Measurements from ENCODE around the gene TBCA. TPM values are rescaled to one million over a fixed set of nuclear protein-coding genes. Genes with fewer than 3 reads are reported as not detected.

Gene TBCA
- total and polyA plus RNA-seq, 2 donors (not counting 3 experiments of a cell fraction or from before 2014, with no cell fraction given), result 48.2 to 206 TPM

- POLR2A ChIA-PET, result no interaction called here
- FAIRE-seq, result no peak
- Histone ChIP-seq H3K4me3 (replicated peaks in 1 of 3; ENCODE audit: insufficient read depth in 1 of 3, low read depth in 1 of 3, low read length in 3 of 3) (no peak overlapping the region), H3K79me2 (ENCODE audit: control insufficient read depth, insufficient read depth, low read length) (no peaks in the 10 kb centered on the region), H3K36me3 (ENCODE audit: control insufficient read depth in 2 of 2, extremely low read depth in 1 of 2, insufficient read depth in 2 of 2, low read length in 2 of 2) (no peaks in the 10 kb centered on the region), H3K9ac (replicated peaks; ENCODE audit: extremely low read depth, insufficient read depth, low read length) (no peak overlapping the region), H2AFZ (ENCODE audit: low read depth, low read length) (no peak overlapping the region), H3K9me1 (replicated peaks; ENCODE audit: control insufficient read depth, extremely low read depth, insufficient read depth, low read length) (no peaks in the 10 kb centered on the region), H3K4me1 (ENCODE audit: control insufficient read depth, extremely low read depth, insufficient read depth, low read length) (peaks cover 2% of the 10 kb centered on the region), H3K4me2 (ENCODE audit: insufficient read depth, low read length) (no peak overlapping the region), H3K27me3 (ENCODE audit: control insufficient read depth in 2 of 2, insufficient read depth in 2 of 2, low read length in 2 of 2) (peaks cover 18 to 50% of the 10 kb centered on the region in 2 experiments), H3K9me3 (replicated peaks; ENCODE audit: control insufficient read depth, insufficient read depth, low read length) (no peaks in the 10 kb centered on the region), H4K20me1 (replicated peaks; ENCODE audit: control insufficient read depth, extremely low read depth, insufficient read depth, low read length) (no peaks in the 10 kb centered on the region), H3K27ac (ENCODE audit: insufficient read depth, low read depth, low read length) (no peak overlapping the region)
- CTCF ChIA-PET, result no interaction called here
- intact Hi-C loops (cut with micrococcal nuclease) (no loop called here), dilution Hi-C loops (cut with MboI; ENCODE audit: extremely low pct_ligation_motif_present, low sequenced_read_pairs) (no loop called here)
- DNase-seq (ENCODE audit: low read depth, low spot score), result no peak
- TF ChIP-seq EZH2 (IDR thresholded peaks at IDR 0.05; ENCODE audit: borderline replicate concordance, low read depth, low read length, severe bottlenecking) (no peak), POLR2AphosphoS5 (IDR thresholded peaks at IDR 0.05; ENCODE audit: insufficient read depth, low read depth, low read length) (no peak), JUN (IDR thresholded peaks at IDR 0.05; ENCODE audit: borderline replicate concordance, insufficient read depth, insufficient read length, low read depth) (no peak), CTCF (IDR thresholded peaks at IDR 0.05; ENCODE audit: extremely low read depth in 1 of 2, insufficient read depth in 1 of 2, low read depth in 1 of 2, low read length in 2 of 2) (no peak)
- BruUV-seq (replicated peaks), result no TSS peak
These were observed 21.0 kb upstream of the TBCA start for GRCh38 chr5:77797136-77797535.

GRCh38 chr5:77795846-77796245 is 19.7 kb upstream of the TBCA start:
- CTCF ChIA-PET, result no interaction called here
- dilution Hi-C loops (cut with MboI; ENCODE audit: extremely low pct_ligation_motif_present, low sequenced_read_pairs), result no loop called here
- H4K20me1 ChIP-seq (replicated peaks; ENCODE audit: control insufficient read depth, extremely low read depth, insufficient read depth, low read length), result no peaks in the 10 kb centered on the region
- DNase-seq (ENCODE audit: low read depth, low spot score) (no peak), FAIRE-seq (no peak)
- no peaks in the 10 kb centered on the region for H3K79me2 ChIP-seq (ENCODE audit: control insufficient read depth, insufficient read depth, low read length)
- TF ChIP-seq POLR2AphosphoS5 (IDR thresholded peaks at IDR 0.05; ENCODE audit: insufficient read depth, low read depth, low read length), result no peak
- no peak for TF ChIP-seq CTCF (IDR thresholded peaks at IDR 0.05; ENCODE audit: extremely low read depth in 1 of 2, insufficient read depth in 1 of 2, low read depth in 1 of 2, low read length in 2 of 2)
- TF ChIP-seq POLR2A (IDR thresholded peaks at IDR 0.05; ENCODE audit: low read depth, low read length), result no peak
- TF ChIP-seq MAX (IDR thresholded peaks at IDR 0.05; ENCODE audit: insufficient read depth, insufficient read length), result no peak
- TF ChIP-seq EZH2 (IDR thresholded peaks at IDR 0.05; ENCODE audit: borderline replicate concordance, low read depth, low read length, severe bottlenecking), result no peak
- no peak for TF ChIP-seq JUN (IDR thresholded peaks at IDR 0.05; ENCODE audit: borderline replicate concordance, insufficient read depth, insufficient read length, low read depth)
- TF ChIP-seq GATA2 (IDR thresholded peaks at IDR 0.05; ENCODE audit: insufficient read depth, insufficient read length, low read depth, low read length), result no peak
- TF ChIP-seq MYC (IDR thresholded peaks at IDR 0.05; ENCODE audit: low read depth, low read length), result no peak
- TF ChIP-seq FOS (IDR thresholded peaks at IDR 0.05; ENCODE audit: borderline replicate concordance, insufficient read depth, low read length), result no peak
- no peak overlapping the region for H3K9ac ChIP-seq (replicated peaks; ENCODE audit: extremely low read depth, insufficient read depth, low read length)
- H3K9me1 ChIP-seq (replicated peaks; ENCODE audit: control insufficient read depth, extremely low read depth, insufficient read depth, low read length), result no peaks in the 10 kb centered on the region
- H2AFZ ChIP-seq (ENCODE audit: low read depth, low read length), result no peak overlapping the region
- H3K9me3 ChIP-seq (replicated peaks; ENCODE audit: control insufficient read depth, insufficient read depth, low read length), result no peaks in the 10 kb centered on the region
- no peak overlapping the region for H3K4me2 ChIP-seq (ENCODE audit: insufficient read depth, low read length)
- H3K4me3 ChIP-seq (replicated peaks in 1 of 3; ENCODE audit: insufficient read depth in 1 of 3, low read depth in 1 of 3, low read length in 3 of 3), result no peak overlapping the region
- H3K27ac ChIP-seq (ENCODE audit: insufficient read depth, low read depth, low read length), result no peak overlapping the region
- H3K36me3 ChIP-seq (ENCODE audit: control insufficient read depth in 2 of 2, extremely low read depth in 1 of 2, insufficient read depth in 2 of 2, low read length in 2 of 2), result no peaks in the 10 kb centered on the region
- peaks cover 18 to 54% of the 10 kb centered on the region in 2 experiments for H3K27me3 ChIP-seq (ENCODE audit: control insufficient read depth in 2 of 2, insufficient read depth in 2 of 2, low read length in 2 of 2)
- peaks cover 2% of the 10 kb centered on the region for H3K4me1 ChIP-seq (ENCODE audit: control insufficient read depth, extremely low read depth, insufficient read depth, low read length)
- BruUV-seq (replicated peaks), result no TSS peak
- POLR2A ChIA-PET, result no interaction called here
- intact Hi-C loops (cut with micrococcal nuclease), result no loop called here

Measured in endothelial cell of umbilical vein (primary cell).